PC-9 (cell line): ENCODE data around the gene ADORA1. TPM values are rescaled to one million over a fixed set of nuclear protein-coding genes. Genes with fewer than 3 reads are reported as not detected.

ENCODE experiments used
- BruUV-seq: library from RNA; stranded (reverse); fragments of 400-500 nt; replicated peaks from 2 replicates; lab custom pipeline; 2021; lab: Mats Ljungman, UMichigan
- CTCF ChIA-PET: fragments of 300-600 bp; sonication (Branson Sonifier 250); formaldehyde crosslinking; loops from one replicate; lab custom pipeline; 2022; ENCODE audit warnings: antibody characterized with exemption; lab: Charles Lee
- POLR2A ChIA-PET: fragments of 300-600 bp; sonication (Branson Sonifier 250); formaldehyde crosslinking; loops from one replicate; lab custom pipeline; 2022; ENCODE audit warnings: antibody characterized with exemption; ENCODE audit not compliant: unreplicated experiment; lab: Charles Lee
- DNase-seq, 2 experiments: peaks; one replicate each; pipeline versions ENCODE4 v3.0.0 to v3.0.0-alpha.2; 2015 to 2022; ENCODE audit warnings: mixed read lengths in 1 of 2
- H2AFZ ChIP-seq: fragments of 200-600 bp; sonication (generic); 2 replicates; pipeline ENCODE4 v1.8.1; 2017; ENCODE audit warnings: antibody characterized with exemption
- H3F3A ChIP-seq: fragments of 200-600 bp; sonication (generic); 2 replicates; pipeline ENCODE4 v1.8.1; 2017; ENCODE audit warnings: antibody characterized with exemption, mild to moderate bottlenecking, low read depth; ENCODE audit not compliant: insufficient read depth
- H3K27ac ChIP-seq: fragments of 200-600 bp; sonication (generic); 2 replicates; pipeline ENCODE4 v1.6.1; 2016; ENCODE audit warnings: mixed run types
- H3K27me3 ChIP-seq: fragments of 200-600 bp; sonication (generic); 2 replicates; pipeline ENCODE4 v1.6.1; 2016; ENCODE audit warnings: low read depth, mixed run types; ENCODE audit not compliant: insufficient read depth
- H3K36me3 ChIP-seq: fragments of 200-600 bp; sonication (generic); 2 replicates; pipeline ENCODE4 v1.6.1; 2016; ENCODE audit warnings: low read depth, mixed run types
- H3K4me1 ChIP-seq: fragments of 200-600 bp; sonication (generic); replicated peaks from 2 replicates; pipeline ENCODE4 v1.6.1; 2016; ENCODE audit warnings: mixed run types; ENCODE audit not compliant: insufficient read depth
- H3K4me2 ChIP-seq: fragments of 200-600 bp; sonication (generic); 2 replicates; pipeline ENCODE4 v1.6.1; 2017; ENCODE audit warnings: mixed run types
- H3K4me3 ChIP-seq: fragments of 200-600 bp; sonication (generic); 2 replicates; pipeline ENCODE4 v1.6.1; 2016; ENCODE audit warnings: mixed run types
- H3K79me2 ChIP-seq: fragments of 200-600 bp; sonication (generic); 2 replicates; pipeline ENCODE4 v1.6.1; 2017; ENCODE audit warnings: low read depth, mixed run types
- H3K9me2 ChIP-seq: fragments of 200-600 bp; sonication (generic); 2 replicates; pipeline ENCODE4 v1.8.1; 2017; ENCODE audit warnings: mild to moderate bottlenecking; ENCODE audit not compliant: insufficient read depth
- H3K9me3 ChIP-seq: fragments of 200-600 bp; sonication (generic); 2 replicates; pipeline ENCODE4 v1.8.1; 2016; ENCODE audit warnings: low read depth; ENCODE audit not compliant: insufficient read depth
- H4K20me1 ChIP-seq: fragments of 200-600 bp; sonication (generic); 2 replicates; pipeline ENCODE4 v1.8.1; 2017; ENCODE audit not compliant: insufficient read depth
- EZH2 ChIP-seq: fragments of 200-600 bp; sonication (generic); IDR thresholded peaks from 2 replicates; pipeline ENCODE4 v1.8.0; 2017; ENCODE audit warnings: antibody characterized with exemption, low read depth
- intact Hi-C: fragments of 100-400 bp; cut with micrococcal nuclease; formaldehyde crosslinking; loops from one replicate; pipeline ENCODE4 v1.10.0; 2022; ENCODE audit not compliant: unreplicated experiment
- total RNA-seq: library from RNA; stranded (reverse); gene quantifications from 2 replicates; pipeline ENCODE4 v1.2.3, GENCODE V29; 2021
- TF ChIP-seq, protein P1 (sequence below): fragments of 200-600 bp; sonication (generic); conservative IDR thresholded peaks from 2 replicates; pipeline ENCODE4 v1.6.1; 2017; ENCODE audit warnings: mixed run types, antibody characterized with exemption, mild to moderate bottlenecking, moderate library complexity

The ADORA1 gene
- total RNA-seq, 1 experiment from 2014 or later = 8.3 TPM

GRCh38 chr1:203174324-203174985, 46.9 kb downstream of the ADORA1 start:
- Histone ChIP-seq H3F3A (peaks cover 10% of the 10 kb centered on the region; the same call in 1 of the 2 replicates), H3K4me3 (no peak overlapping the region), H3K9me3 (no peaks in the 10 kb centered on the region), H3K4me2 (no peak overlapping the region), H4K20me1 (no peaks in the 10 kb centered on the region), H3K27me3 (no peaks in the 10 kb centered on the region), H2AFZ (no peak overlapping the region), H3K27ac (no peak overlapping the region), H3K79me2 (no peaks in the 10 kb centered on the region), H3K4me1 (peaks cover 42% of the 10 kb centered on the region), H3K36me3 (no peaks in the 10 kb centered on the region), H3K9me2 (no peaks in the 10 kb centered on the region)
- no peak for TF ChIP-seq EZH2
- TF ChIP-seq, protein P1, sequence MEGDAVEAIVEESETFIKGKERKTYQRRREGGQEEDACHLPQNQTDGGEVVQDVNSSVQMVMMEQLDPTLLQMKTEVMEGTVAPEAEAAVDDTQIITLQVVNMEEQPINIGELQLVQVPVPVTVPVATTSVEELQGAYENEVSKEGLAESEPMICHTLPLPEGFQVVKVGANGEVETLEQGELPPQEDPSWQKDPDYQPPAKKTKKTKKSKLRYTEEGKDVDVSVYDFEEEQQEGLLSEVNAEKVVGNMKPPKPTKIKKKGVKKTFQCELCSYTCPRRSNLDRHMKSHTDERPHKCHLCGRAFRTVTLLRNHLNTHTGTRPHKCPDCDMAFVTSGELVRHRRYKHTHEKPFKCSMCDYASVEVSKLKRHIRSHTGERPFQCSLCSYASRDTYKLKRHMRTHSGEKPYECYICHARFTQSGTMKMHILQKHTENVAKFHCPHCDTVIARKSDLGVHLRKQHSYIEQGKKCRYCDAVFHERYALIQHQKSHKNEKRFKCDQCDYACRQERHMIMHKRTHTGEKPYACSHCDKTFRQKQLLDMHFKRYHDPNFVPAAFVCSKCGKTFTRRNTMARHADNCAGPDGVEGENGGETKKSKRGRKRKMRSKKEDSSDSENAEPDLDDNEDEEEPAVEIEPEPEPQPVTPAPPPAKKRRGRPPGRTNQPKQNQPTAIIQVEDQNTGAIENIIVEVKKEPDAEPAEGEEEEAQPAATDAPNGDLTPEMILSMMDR = no peak
- ChIA-PET POLR2A (no interaction called here), CTCF (interaction anchor here (0.7 kb wide), 1 partner anchor 10 kb away, joined by 4 read pairs; no protein-coding TSS in a partner anchor)
- intact Hi-C loops = no loop called here
- BruUV-seq = no TSS peak
- DNase-seq = no peak

GRCh38 chr1:203175237-203175826, 47.8 kb downstream of the ADORA1 start, which contains the start of gene MYBPH:
Gene MYBPH, minus strand, starts transcription at chr1:203175826. Its CDS starts 71 bp downstream, at chr1:203175755.
- H3K4me1 ChIP-seq = peaks cover 42% of the 10 kb centered on the region
- no TSS peak for BruUV-seq

DNA sequence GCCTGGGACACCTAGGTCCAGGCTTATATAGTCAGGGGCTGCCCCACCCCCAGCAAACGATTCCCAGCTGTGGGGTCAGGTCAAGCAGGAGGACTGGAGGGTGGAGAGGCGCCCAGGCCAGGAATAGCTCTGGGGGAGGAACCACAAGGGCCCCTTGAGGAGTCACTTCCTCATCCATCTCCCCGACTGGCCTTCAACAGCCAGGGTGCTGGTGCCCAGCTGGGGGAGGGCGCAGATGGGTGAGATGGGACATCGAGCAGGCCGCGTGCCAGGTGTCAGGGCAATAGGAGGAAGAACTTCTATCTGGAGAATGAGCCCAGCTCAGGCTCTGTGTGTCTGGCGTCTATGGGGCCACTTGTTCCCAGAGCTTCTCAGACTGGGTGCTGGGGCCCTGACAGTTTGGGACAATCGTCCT, 48.3 kb downstream of the ADORA1 start:
- no TSS peak for BruUV-seq
- Histone ChIP-seq H4K20me1 (no peaks in the 10 kb centered on the region), H2AFZ (no peak overlapping the region), H3K36me3 (no peaks in the 10 kb centered on the region), H3K4me2 (no peak overlapping the region), H3K79me2 (no peaks in the 10 kb centered on the region), H3K9me3 (no peaks in the 10 kb centered on the region), H3K4me1 (peaks cover 42% of the 10 kb centered on the region), H3K4me3 (no peak overlapping the region), H3K27ac (no peak overlapping the region), H3F3A (peaks cover 10% of the 10 kb centered on the region; the same call in 1 of the 2 replicates), H3K27me3 (no peaks in the 10 kb centered on the region), H3K9me2 (no peaks in the 10 kb centered on the region)
- no peak for DNase-seq
- no peak for TF ChIP-seq EZH2
- TF ChIP-seq, protein P1 = no peak
- intact Hi-C loops = no loop called here
- ChIA-PET POLR2A (no interaction called here), CTCF (no interaction called here)

More at GRCh38 chr1:203175237-203175826, 47.8 kb downstream of the ADORA1 start, which contains the start of gene MYBPH:
- H3F3A ChIP-seq = peaks cover 10% of the 10 kb centered on the region; the same call in 1 of the 2 replicates
- H3K9me2 ChIP-seq = no peaks in the 10 kb centered on the region
- H3K4me3 ChIP-seq = no peak within 1 kb of the TSS
- no peak within 1 kb of the TSS for H2AFZ ChIP-seq
- no peaks in the 10 kb centered on the region for H3K9me3 ChIP-seq
- TF ChIP-seq, protein P1 = no peak
- TF ChIP-seq EZH2 = no peak
- no peaks in the 10 kb centered on the region for H3K36me3 ChIP-seq
- H4K20me1 ChIP-seq = no peaks in the 10 kb centered on the region
- H3K4me2 ChIP-seq = no peak within 1 kb of the TSS
- ChIA-PET CTCF (interaction anchor here (0.7 kb wide), 1 partner anchor 11 kb away, joined by 4 read pairs; no protein-coding TSS in a partner anchor), POLR2A (no interaction called here)
- H3K79me2 ChIP-seq = no peaks in the 10 kb centered on the region
- no peak within 1 kb of the TSS for H3K27ac ChIP-seq
- H3K27me3 ChIP-seq = no peaks in the 10 kb centered on the region
- no peak for DNase-seq
- intact Hi-C loops = no loop called here
